Epithelial cell of prostate (primary cell): ENCODE measurements around the gene TNKS2.
A peak's percentile ranks its signal among the peaks of the same experiment; 100 is the strongest.
"Not testable (repeated sequence)": the region's sequence is repeated elsewhere in the genome, so short reads cannot be mapped to it uniquely, and the experiment has no call there.

Experiments used
- DNase-seq: peaks from one replicate; pipeline ENCODE4 v3.0.0-alpha.2; 2011; ENCODE audit warnings: low read depth, low spot score
- H3K27ac ChIP-seq: fragments of 450-650 bp; 2 replicates; pipeline ENCODE4 v1.5.1; 2017; ENCODE audit warnings: mild to moderate bottlenecking

The TNKS2 gene

GRCh38 chr10:91797874-91798648 lies at the start of gene TNKS2:
Gene TNKS2, plus strand, starts transcription at chr10:91798426. Its CDS starts 265 bp downstream, at chr10:91798691.
- peak; percentile 61 for DNase-seq
- H3K27ac ChIP-seq: peak within 1 kb of the TSS; percentile 94

GRCh38 chr10:91749592-91749991 lies 48.6 kb upstream of the TNKS2 start:
- DNase-seq, H3K27ac ChIP-seq: not testable (repeated sequence)

GRCh38 chr10:91756286-91756685 lies 41.9 kb upstream of the TNKS2 start:
- H3K27ac ChIP-seq: no peak overlapping the region
- no peak for DNase-seq

- H3K27ac ChIP-seq: no peak overlapping the region
- no peak for DNase-seq
Measured at GRCh38 chr10:91758303-91759146, 39.7 kb upstream of the TNKS2 start.

GRCh38 chr10:91759581-91759986 lies 38.6 kb upstream of the TNKS2 start:
- no peak overlapping the region for H3K27ac ChIP-seq
- DNase-seq: peak; percentile 12

- DNase-seq: no peak
- no peak overlapping the region for H3K27ac ChIP-seq
Measured at GRCh38 chr10:91761721-91762120, 36.5 kb upstream of the TNKS2 start.

- no peak overlapping the region for H3K27ac ChIP-seq
- no peak for DNase-seq
Measured at GRCh38 chr10:91762878-91763277, 35.3 kb upstream of the TNKS2 start.

- DNase-seq: no peak
- no peak overlapping the region for H3K27ac ChIP-seq
Measured at GRCh38 chr10:91766676-91767075, 31.6 kb upstream of the TNKS2 start.

GRCh38 chr10:91768123-91768522 lies 30.1 kb upstream of the TNKS2 start:
- DNase-seq: no peak
- H3K27ac ChIP-seq: no peak overlapping the region

GRCh38 chr10:91771907-91772306 lies 26.3 kb upstream of the TNKS2 start:
- DNase-seq: no peak
- H3K27ac ChIP-seq: no peak overlapping the region

GRCh38 chr10:91772461-91772860 lies 25.8 kb upstream of the TNKS2 start:
- H3K27ac ChIP-seq: no peak overlapping the region
- DNase-seq: no peak

GRCh38 chr10:91772869-91773268 lies 25.4 kb upstream of the TNKS2 start:
- no peak overlapping the region for H3K27ac ChIP-seq
- DNase-seq: no peak

GRCh38 chr10:91774571-91774970 lies 23.7 kb upstream of the TNKS2 start:
- no peak overlapping the region for H3K27ac ChIP-seq
- DNase-seq: no peak

GRCh38 chr10:91775731-91776130 lies 22.5 kb upstream of the TNKS2 start:
- no peak for DNase-seq
- no peak overlapping the region for H3K27ac ChIP-seq

GRCh38 chr10:91776266-91776665 lies 22.0 kb upstream of the TNKS2 start:
- no peak for DNase-seq

GRCh38 chr10:91778485-91778884 lies 19.7 kb upstream of the TNKS2 start:
- DNase-seq: no peak
- H3K27ac ChIP-seq: no peak overlapping the region

More at GRCh38 chr10:91776266-91776665, 22.0 kb upstream of the TNKS2 start:
- no peak overlapping the region for H3K27ac ChIP-seq

GRCh38 chr10:91779011-91779605 lies 19.1 kb upstream of the TNKS2 start:
- peak; percentile 10 for DNase-seq

GRCh38 chr10:91782539-91782938 lies 15.7 kb upstream of the TNKS2 start:
- H3K27ac ChIP-seq: no peak overlapping the region
- DNase-seq: no peak

More at GRCh38 chr10:91779011-91779605, 19.1 kb upstream of the TNKS2 start:
- peak overlapping the region; percentile 3 for H3K27ac ChIP-seq

- DNase-seq: no peak
Measured at GRCh38 chr10:91785830-91786229, 12.4 kb upstream of the TNKS2 start.

GRCh38 chr10:91787258-91787657 lies 11.0 kb upstream of the TNKS2 start:
- peak overlapping the region; percentile 79 for H3K27ac ChIP-seq
- DNase-seq: no peak

More at GRCh38 chr10:91785830-91786229, 12.4 kb upstream of the TNKS2 start:
- no peak overlapping the region for H3K27ac ChIP-seq

- H3K27ac ChIP-seq: peak overlapping the region; percentile 79
Measured at GRCh38 chr10:91787810-91788209, 10.4 kb upstream of the TNKS2 start.

More at GRCh38 chr10:91787810-91788209, 10.4 kb upstream of the TNKS2 start:
- peak; percentile 78 for DNase-seq
